ENCODE measurements around the gene PRR7.

Gene PRR7

DNA sequence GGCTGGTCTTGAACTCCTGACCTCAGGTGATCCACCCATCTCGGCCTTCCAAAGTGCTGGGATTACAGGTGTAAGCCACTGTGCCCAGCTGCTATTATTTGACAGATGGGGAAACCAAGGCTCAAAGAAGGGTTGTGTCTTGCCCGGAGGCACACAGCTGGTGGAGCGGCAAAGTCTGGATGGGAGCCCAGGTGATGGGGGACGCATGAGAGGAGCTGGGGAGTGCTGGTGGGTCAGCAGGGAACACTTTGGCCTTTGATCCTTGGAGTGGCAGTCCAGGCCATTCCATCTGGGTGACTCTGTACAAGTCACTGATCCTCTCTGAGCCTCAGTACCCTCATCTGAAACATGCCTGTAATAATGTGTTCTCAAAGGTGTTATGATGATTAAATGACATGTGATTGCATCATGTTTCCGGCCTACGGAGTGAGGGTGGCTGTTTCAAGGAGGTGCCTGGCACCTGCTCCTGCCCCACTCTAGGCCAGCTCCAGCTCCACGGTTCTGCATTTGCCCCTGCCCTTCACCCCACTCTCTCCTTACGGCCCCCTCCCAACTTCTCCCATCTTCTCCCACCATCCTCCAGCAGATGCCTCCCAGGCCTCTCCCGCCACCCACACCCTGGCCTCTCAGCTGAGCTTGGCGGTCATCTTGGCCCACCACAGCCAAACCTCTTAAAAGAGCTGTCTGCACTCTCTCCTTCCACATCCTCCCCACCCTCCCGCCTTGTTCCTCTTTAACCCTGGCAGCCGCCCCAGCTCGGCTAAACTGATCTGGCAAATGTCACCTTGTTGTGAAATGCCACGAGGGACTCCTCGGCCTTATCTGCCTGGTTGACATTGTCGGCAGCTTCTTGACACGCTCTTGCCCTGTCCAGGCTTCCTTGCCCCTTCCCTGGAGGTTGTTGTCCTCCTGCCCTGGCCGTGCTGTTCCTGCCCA lies 32.4 kb downstream of the PRR7 start (continued):
- TF ChIP-seq, protein P1, sequence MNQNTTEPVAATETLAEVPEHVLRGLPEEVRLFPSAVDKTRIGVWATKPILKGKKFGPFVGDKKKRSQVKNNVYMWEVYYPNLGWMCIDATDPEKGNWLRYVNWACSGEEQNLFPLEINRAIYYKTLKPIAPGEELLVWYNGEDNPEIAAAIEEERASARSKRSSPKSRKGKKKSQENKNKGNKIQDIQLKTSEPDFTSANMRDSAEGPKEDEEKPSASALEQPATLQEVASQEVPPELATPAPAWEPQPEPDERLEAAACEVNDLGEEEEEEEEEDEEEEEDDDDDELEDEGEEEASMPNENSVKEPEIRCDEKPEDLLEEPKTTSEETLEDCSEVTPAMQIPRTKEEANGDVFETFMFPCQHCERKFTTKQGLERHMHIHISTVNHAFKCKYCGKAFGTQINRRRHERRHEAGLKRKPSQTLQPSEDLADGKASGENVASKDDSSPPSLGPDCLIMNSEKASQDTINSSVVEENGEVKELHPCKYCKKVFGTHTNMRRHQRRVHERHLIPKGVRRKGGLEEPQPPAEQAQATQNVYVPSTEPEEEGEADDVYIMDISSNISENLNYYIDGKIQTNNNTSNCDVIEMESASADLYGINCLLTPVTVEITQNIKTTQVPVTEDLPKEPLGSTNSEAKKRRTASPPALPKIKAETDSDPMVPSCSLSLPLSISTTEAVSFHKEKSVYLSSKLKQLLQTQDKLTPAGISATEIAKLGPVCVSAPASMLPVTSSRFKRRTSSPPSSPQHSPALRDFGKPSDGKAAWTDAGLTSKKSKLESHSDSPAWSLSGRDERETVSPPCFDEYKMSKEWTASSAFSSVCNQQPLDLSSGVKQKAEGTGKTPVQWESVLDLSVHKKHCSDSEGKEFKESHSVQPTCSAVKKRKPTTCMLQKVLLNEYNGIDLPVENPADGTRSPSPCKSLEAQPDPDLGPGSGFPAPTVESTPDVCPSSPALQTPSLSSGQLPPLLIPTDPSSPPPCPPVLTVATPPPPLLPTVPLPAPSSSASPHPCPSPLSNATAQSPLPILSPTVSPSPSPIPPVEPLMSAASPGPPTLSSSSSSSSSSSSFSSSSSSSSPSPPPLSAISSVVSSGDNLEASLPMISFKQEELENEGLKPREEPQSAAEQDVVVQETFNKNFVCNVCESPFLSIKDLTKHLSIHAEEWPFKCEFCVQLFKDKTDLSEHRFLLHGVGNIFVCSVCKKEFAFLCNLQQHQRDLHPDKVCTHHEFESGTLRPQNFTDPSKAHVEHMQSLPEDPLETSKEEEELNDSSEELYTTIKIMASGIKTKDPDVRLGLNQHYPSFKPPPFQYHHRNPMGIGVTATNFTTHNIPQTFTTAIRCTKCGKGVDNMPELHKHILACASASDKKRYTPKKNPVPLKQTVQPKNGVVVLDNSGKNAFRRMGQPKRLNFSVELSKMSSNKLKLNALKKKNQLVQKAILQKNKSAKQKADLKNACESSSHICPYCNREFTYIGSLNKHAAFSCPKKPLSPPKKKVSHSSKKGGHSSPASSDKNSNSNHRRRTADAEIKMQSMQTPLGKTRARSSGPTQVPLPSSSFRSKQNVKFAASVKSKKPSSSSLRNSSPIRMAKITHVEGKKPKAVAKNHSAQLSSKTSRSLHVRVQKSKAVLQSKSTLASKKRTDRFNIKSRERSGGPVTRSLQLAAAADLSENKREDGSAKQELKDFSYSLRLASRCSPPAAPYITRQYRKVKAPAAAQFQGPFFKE (tag by site-specific recombination; IDR thresholded peaks at IDR 0.05; ENCODE audit: borderline replicate concordance): no peak
- TF ChIP-seq ZNF223 (tag by site-specific recombination; IDR thresholded peaks at IDR 0.05): no peak
- no peak for TF ChIP-seq ZNF138 (tag by site-specific recombination; IDR thresholded peaks at IDR 0.05; ENCODE audit: borderline replicate concordance)
- no peak for TF ChIP-seq YY1 (tag by site-specific recombination; IDR thresholded peaks at IDR 0.05)
- TF ChIP-seq REPIN1 (tag by site-specific recombination; IDR thresholded peaks at IDR 0.05; ENCODE audit: low read depth): no peak
- TF ChIP-seq ZNF16 (tag by site-specific recombination; IDR thresholded peaks at IDR 0.05; ENCODE audit: low read depth): no peak
- TF ChIP-seq KLF16 (tag by site-specific recombination; IDR thresholded peaks at IDR 0.05): no peak
- no peak for TF ChIP-seq GFI1B (tag by site-specific recombination; IDR thresholded peaks at IDR 0.05)
- no peak for TF ChIP-seq ZBTB7A (tag by site-specific recombination; IDR thresholded peaks at IDR 0.05; ENCODE audit: low read depth)
- no peak for TF ChIP-seq MZF1 (tag by site-specific recombination; IDR thresholded peaks at IDR 0.05; ENCODE audit: borderline replicate concordance)
- no peak for TF ChIP-seq ZNF518A (tag by site-specific recombination; conservative IDR thresholded peaks at IDR 0.05; ENCODE audit: low read depth)
- TF ChIP-seq ZNF600 (tag by site-specific recombination; IDR thresholded peaks at IDR 0.05): peak; percentile 70
- TF ChIP-seq, protein P2, sequence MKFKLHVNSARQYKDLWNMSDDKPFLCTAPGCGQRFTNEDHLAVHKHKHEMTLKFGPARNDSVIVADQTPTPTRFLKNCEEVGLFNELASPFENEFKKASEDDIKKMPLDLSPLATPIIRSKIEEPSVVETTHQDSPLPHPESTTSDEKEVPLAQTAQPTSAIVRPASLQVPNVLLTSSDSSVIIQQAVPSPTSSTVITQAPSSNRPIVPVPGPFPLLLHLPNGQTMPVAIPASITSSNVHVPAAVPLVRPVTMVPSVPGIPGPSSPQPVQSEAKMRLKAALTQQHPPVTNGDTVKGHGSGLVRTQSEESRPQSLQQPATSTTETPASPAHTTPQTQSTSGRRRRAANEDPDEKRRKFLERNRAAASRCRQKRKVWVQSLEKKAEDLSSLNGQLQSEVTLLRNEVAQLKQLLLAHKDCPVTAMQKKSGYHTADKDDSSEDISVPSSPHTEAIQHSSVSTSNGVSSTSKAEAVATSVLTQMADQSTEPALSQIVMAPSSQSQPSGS (tag by site-specific recombination; IDR thresholded peaks at IDR 0.05; ENCODE audit: low read depth): 0 out of 2 replicates have a peak, but pooled peaks have one; percentile 40
- TF ChIP-seq ZFHX2 (tag by site-specific recombination; conservative IDR thresholded peaks at IDR 0.05): peak; percentile 87
- TF ChIP-seq ZNF202 (tag by site-specific recombination; IDR thresholded peaks at IDR 0.05; ENCODE audit: borderline replicate concordance): no peak
- no peak for TF ChIP-seq ZNF132 (tag by site-specific recombination; IDR thresholded peaks at IDR 0.05; ENCODE audit: borderline replicate concordance)
- TF ChIP-seq ZNF146 (tag by site-specific recombination; IDR thresholded peaks at IDR 0.05): no peak
- no peak for TF ChIP-seq ZNF777 (tag by site-specific recombination; IDR thresholded peaks at IDR 0.05; ENCODE audit: borderline replicate concordance)
- TF ChIP-seq ZSCAN30 (tag by site-specific recombination; IDR thresholded peaks at IDR 0.05): no peak
- TF ChIP-seq ZFP69B (tag by site-specific recombination; IDR thresholded peaks at IDR 0.05): 0 out of 2 replicates have a peak, but pooled peaks have one; percentile 26
- TF ChIP-seq, protein P3, sequence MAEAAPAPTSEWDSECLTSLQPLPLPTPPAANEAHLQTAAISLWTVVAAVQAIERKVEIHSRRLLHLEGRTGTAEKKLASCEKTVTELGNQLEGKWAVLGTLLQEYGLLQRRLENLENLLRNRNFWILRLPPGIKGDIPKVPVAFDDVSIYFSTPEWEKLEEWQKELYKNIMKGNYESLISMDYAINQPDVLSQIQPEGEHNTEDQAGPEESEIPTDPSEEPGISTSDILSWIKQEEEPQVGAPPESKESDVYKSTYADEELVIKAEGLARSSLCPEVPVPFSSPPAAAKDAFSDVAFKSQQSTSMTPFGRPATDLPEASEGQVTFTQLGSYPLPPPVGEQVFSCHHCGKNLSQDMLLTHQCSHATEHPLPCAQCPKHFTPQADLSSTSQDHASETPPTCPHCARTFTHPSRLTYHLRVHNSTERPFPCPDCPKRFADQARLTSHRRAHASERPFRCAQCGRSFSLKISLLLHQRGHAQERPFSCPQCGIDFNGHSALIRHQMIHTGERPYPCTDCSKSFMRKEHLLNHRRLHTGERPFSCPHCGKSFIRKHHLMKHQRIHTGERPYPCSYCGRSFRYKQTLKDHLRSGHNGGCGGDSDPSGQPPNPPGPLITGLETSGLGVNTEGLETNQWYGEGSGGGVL (tag by site-specific recombination; IDR thresholded peaks at IDR 0.05): peak; percentile 81
- no peak for TF ChIP-seq ZNF416 (tag by site-specific recombination; IDR thresholded peaks at IDR 0.05)
- TF ChIP-seq, protein P4, sequence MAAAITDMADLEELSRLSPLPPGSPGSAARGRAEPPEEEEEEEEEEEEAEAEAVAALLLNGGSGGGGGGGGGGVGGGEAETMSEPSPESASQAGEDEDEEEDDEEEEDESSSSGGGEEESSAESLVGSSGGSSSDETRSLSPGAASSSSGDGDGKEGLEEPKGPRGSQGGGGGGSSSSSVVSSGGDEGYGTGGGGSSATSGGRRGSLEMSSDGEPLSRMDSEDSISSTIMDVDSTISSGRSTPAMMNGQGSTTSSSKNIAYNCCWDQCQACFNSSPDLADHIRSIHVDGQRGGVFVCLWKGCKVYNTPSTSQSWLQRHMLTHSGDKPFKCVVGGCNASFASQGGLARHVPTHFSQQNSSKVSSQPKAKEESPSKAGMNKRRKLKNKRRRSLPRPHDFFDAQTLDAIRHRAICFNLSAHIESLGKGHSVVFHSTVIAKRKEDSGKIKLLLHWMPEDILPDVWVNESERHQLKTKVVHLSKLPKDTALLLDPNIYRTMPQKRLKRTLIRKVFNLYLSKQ (tag by site-specific recombination; IDR thresholded peaks at IDR 0.05; ENCODE audit: borderline replicate concordance): no peak
